Measurements from ENCODE around the gene CYP2B6. TPM values are rescaled to one million over a fixed set of nuclear protein-coding genes. Genes with fewer than 3 reads are reported as not detected.
"Not testable (repeated sequence)": the region's sequence is repeated elsewhere in the genome, so short reads cannot be mapped to it uniquely, and the experiment has no call there.

The CYP2B6 gene
- total RNA-seq, 1 donor from 2014 or later = not detected

DNA sequence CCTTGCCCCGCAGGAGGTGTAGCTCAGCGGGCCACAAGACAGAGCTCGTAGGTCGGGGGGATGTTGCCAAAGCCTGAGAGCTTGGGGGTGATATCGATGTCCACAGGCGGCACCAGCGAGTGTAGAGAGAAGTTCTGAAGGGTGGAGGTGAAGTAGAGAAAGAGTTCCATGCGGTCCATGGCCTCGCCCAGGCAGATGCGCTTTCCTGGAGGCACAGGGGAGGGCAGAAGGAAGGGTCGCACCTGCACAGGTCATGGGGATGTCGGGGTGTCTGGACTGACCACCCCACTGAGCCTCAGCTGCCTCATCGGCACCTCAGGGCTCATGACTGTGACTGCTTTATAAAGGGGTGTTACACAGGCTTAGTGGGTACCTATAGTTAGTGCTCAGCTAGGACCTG, 59.3 kb downstream of the CYP2B6 start:
- TF ChIP-seq, protein P1, sequence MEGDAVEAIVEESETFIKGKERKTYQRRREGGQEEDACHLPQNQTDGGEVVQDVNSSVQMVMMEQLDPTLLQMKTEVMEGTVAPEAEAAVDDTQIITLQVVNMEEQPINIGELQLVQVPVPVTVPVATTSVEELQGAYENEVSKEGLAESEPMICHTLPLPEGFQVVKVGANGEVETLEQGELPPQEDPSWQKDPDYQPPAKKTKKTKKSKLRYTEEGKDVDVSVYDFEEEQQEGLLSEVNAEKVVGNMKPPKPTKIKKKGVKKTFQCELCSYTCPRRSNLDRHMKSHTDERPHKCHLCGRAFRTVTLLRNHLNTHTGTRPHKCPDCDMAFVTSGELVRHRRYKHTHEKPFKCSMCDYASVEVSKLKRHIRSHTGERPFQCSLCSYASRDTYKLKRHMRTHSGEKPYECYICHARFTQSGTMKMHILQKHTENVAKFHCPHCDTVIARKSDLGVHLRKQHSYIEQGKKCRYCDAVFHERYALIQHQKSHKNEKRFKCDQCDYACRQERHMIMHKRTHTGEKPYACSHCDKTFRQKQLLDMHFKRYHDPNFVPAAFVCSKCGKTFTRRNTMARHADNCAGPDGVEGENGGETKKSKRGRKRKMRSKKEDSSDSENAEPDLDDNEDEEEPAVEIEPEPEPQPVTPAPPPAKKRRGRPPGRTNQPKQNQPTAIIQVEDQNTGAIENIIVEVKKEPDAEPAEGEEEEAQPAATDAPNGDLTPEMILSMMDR (IDR thresholded peaks at IDR 0.05; ENCODE audit: partially characterized antibody, unreplicated experiment) = no peak
- H3K27ac Mint-ChIP-seq (ENCODE audit: unreplicated experiment) = no peak overlapping the region
- H3K9me3 Mint-ChIP-seq (ENCODE audit: unreplicated experiment) = peaks cover 2% of the 10 kb centered on the region
- no peak for DNase-seq
- no peaks in the 10 kb centered on the region for H3K36me3 Mint-ChIP-seq (ENCODE audit: unreplicated experiment)
- H3K4me1 Mint-ChIP-seq (ENCODE audit: low read depth, unreplicated experiment) = no peaks in the 10 kb centered on the region
- no peak overlapping the region for H3K4me3 Mint-ChIP-seq (ENCODE audit: unreplicated experiment)
- H3K27me3 Mint-ChIP-seq (ENCODE audit: unreplicated experiment) = peaks cover 5% of the 10 kb centered on the region

DNA sequence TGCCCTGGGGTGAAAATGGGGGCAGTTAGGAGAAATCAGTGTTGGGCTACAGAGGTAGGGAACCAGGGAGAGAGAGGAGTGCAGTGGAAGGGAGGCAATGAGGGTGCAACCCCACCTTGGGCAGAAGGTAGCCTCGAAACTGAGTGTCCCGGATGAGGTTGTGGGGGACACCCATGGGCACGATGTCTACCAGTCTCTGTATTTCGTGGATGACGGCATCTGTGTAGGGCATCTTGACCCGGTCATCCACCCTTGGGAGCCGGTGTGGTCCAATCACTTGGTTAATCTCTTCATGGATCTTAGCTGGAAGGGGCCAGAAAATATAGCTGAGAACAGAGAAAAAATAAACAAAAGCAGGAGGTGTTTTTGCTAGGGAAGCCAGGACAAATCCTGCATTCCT, 61.1 kb downstream of the CYP2B6 start:
- DNase-seq; H3K9me3 Mint-ChIP-seq (ENCODE audit: unreplicated experiment); H3K36me3 Mint-ChIP-seq (ENCODE audit: unreplicated experiment); H3K27ac Mint-ChIP-seq (ENCODE audit: unreplicated experiment); H3K4me1 Mint-ChIP-seq (ENCODE audit: low read depth, unreplicated experiment); H3K27me3 Mint-ChIP-seq (ENCODE audit: unreplicated experiment); H3K4me3 Mint-ChIP-seq (ENCODE audit: unreplicated experiment): not testable (repeated sequence)

DNA sequence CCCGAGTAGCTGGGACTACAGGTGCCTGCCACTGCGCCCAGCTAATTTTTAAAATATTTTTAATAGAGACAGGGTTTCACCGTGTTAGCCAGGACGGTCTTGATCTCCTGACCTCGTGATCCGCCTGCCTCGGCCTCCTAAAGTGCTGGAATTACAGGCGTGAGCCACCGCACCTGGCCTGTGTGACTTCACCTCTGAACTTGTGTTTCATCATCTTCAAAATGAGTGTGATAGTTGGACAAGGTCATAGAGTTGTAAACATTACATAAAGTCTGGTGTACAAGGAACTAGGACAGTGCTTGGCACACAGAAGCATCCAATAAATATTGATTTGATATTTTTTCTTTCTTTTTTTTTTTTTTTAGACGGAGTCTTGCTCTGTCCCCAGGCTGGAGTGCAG, 62.2 kb downstream of the CYP2B6 start:
- not testable (repeated sequence) for H3K27ac Mint-ChIP-seq (ENCODE audit: unreplicated experiment); H3K27me3 Mint-ChIP-seq (ENCODE audit: unreplicated experiment); H3K9me3 Mint-ChIP-seq (ENCODE audit: unreplicated experiment)

DNA sequence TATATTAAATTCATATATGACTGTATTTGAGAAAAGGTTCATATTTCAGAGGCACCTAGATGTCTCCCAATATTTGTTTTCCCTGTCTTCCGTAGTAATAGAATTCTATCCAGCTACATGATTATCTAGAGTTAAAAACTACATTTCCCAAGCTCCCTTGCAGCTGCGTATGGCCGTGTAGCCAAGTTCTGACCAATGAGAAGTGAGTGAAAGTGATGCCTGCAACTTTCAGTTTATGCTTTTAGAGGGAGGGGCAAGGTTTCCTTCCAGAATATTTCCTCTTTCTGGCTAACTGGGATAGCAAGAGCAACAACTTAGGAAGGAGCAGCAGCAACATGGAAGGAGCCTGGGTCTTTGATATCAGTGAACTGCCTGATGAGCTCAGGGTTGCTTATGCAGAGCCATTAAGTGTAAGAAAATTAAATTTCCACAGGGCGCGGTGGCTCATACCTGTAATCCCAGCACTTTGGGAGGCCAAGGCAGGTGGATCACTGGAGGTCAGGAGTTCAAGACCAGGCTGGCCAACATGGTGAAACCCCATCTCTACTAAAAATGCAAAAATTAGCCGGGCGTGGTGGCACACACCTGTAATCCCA, 74.0 kb downstream of the CYP2B6 start:
- DNase-seq = no peak
- no peak overlapping the region for H3K4me3 Mint-ChIP-seq (ENCODE audit: unreplicated experiment)
- H3K9me3 Mint-ChIP-seq (ENCODE audit: unreplicated experiment) = peaks cover 3% of the 10 kb centered on the region
- H3K27me3 Mint-ChIP-seq (ENCODE audit: unreplicated experiment) = no peaks in the 10 kb centered on the region
- no peak overlapping the region for H3K27ac Mint-ChIP-seq (ENCODE audit: unreplicated experiment)
- no peaks in the 10 kb centered on the region for H3K36me3 Mint-ChIP-seq (ENCODE audit: unreplicated experiment)
- TF ChIP-seq, protein P1 (IDR thresholded peaks at IDR 0.05; ENCODE audit: partially characterized antibody, unreplicated experiment) = no peak
- no peaks in the 10 kb centered on the region for H3K4me1 Mint-ChIP-seq (ENCODE audit: low read depth, unreplicated experiment)

More for the DNA sequence above, 62.2 kb downstream of the CYP2B6 start:
- not testable (repeated sequence) for H3K36me3 Mint-ChIP-seq (ENCODE audit: unreplicated experiment); H3K4me3 Mint-ChIP-seq (ENCODE audit: unreplicated experiment); H3K4me1 Mint-ChIP-seq (ENCODE audit: low read depth, unreplicated experiment); DNase-seq

Other genes with a start within 250 kb of the CYP2B6 start
- gene ACTMAP, start 240.8 kb upstream of the CYP2B6 start, total RNA-seq (ENCODE audit: unreplicated experiment) = 20.7 TPM
- 70.3 TPM for gene SNRPA, start 240.1 kb upstream of the CYP2B6 start, total RNA-seq (ENCODE audit: unreplicated experiment)
- not detected for gene MIA, start 215.8 kb upstream of the CYP2B6 start, total RNA-seq (ENCODE audit: unreplicated experiment)
- gene RAB4B, start 213.0 kb upstream of the CYP2B6 start, total RNA-seq (ENCODE audit: unreplicated experiment) = 43.2 TPM
- 142 TPM for gene EGLN2, start 192.1 kb upstream of the CYP2B6 start, total RNA-seq (ENCODE audit: unreplicated experiment)
- not detected for gene CYP2A6, start 140.8 kb upstream of the CYP2B6 start, total RNA-seq (ENCODE audit: unreplicated experiment)
- gene CYP2A7, start 109.1 kb upstream of the CYP2B6 start, total RNA-seq (ENCODE audit: unreplicated experiment) = not detected
- not detected for gene CYP2A13, start 97.2 kb downstream of the CYP2B6 start, total RNA-seq (ENCODE audit: unreplicated experiment)
- not detected for gene CYP2F1, start 123.2 kb downstream of the CYP2B6 start, total RNA-seq (ENCODE audit: unreplicated experiment)
- 6.0 TPM for gene CYP2S1, start 201.9 kb downstream of the CYP2B6 start, total RNA-seq (ENCODE audit: unreplicated experiment)
- gene AXL, start 227.9 kb downstream of the CYP2B6 start, total RNA-seq (ENCODE audit: unreplicated experiment) = not detected